Myometrial cell (primary cell): Measurements from ENCODE around the gene LARGE1. TPM values are rescaled to one million over a fixed set of nuclear protein-coding genes. Genes with fewer than 3 reads are reported as not detected.

Experiments used
- total RNA-seq: library from RNA; depleted of rRNA; stranded (reverse); fragments of >200 nt; gene quantifications from 2 replicates; pipeline ENCODE4 v1.2.3, GENCODE V29; 2015

LARGE1 gene
- 19.3 and 23.0 TPM in 2 replicates for total RNA-seq

DNA sequence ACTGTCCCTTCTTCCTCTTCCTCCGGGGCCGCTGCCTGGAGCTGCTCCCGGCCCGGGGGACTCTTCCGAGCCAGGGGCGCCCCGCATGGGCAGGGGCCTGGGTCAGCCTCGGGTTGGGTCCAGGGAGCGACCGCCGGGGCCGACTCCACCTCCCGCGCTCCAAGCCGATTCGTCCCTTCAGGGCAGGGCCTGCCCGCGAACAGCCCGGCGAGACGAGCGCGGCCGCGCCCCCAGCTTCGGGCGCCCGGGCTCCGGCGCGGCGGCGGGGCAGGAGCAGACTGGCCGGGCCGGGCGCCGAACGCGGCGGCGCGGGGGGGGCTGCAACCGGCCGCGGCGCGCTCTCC is at the start of gene LARGE1:
LARGE1 (minus strand) TSS at position 280 of the 344 bp plus-strand sequence.

